Skeletal muscle cell (primary cell): ENCODE results near the gene COL4A2.
A peak's percentile ranks its signal among the peaks of the same experiment; 100 is the strongest.

Source experiments
- DNase-seq: peaks from one replicate; pipeline ENCODE4 v3.0.0-alpha.2; 2010; ENCODE audit warnings: low read depth
- H3K4me3 ChIP-seq: 2 replicates; pipeline ENCODE4 v1.5.1; 2011; ENCODE audit warnings: low read depth, mild to moderate bottlenecking, control low read depth, low read length, moderate library complexity

The COL4A2 gene

GRCh38 chr13:110548891-110549794, 242.1 kb downstream of the COL4A2 start:
- no peak for DNase-seq
- H3K4me3 ChIP-seq, result no peak overlapping the region

DNA sequence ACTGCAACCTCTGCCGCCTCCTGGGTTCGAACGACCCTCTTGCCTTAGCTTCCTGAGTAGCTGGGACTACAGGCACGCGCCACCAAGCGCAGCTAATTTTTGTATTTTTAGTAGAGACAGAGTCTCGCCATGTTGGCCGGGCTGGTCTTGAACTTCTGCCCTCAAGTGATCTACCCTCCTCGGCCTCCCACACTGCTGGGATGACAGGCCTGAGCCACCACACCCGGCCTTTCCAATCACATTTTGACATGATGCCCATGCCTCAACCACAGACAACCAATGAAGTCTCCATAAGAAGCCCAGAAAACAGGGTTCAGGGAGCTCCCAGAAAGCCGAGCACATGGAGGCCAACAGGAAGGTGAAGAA, 242.7 kb downstream of the COL4A2 start:
- H3K4me3 ChIP-seq, result no peak overlapping the region

GRCh38 chr13:110551284-110551683, 244.2 kb downstream of the COL4A2 start:
- DNase-seq, result no peak
- H3K4me3 ChIP-seq, result no peak overlapping the region

More for the DNA sequence above, 242.7 kb downstream of the COL4A2 start:
- no peak for DNase-seq

DNA sequence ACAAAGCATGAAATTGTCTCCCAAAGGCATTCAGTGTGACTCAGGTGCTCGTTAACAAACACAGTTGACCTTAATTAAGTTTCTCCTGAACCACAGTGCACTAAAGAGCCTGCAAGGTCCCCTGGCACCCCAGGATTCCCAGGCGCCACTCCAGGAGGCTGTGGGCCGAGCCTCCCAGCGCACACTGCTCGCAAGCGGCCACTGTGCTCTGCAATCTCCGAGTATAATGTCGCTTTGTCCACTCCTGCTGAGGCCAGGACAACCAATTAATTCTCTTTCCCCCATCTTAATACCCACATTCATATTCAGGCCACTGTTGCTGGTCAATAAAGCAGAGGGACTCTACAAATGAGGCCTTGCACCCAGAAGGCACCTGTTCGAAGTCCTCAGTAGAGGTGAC, 245.7 kb downstream of the COL4A2 start:
- no peak for DNase-seq
- H3K4me3 ChIP-seq, result no peak overlapping the region

DNA sequence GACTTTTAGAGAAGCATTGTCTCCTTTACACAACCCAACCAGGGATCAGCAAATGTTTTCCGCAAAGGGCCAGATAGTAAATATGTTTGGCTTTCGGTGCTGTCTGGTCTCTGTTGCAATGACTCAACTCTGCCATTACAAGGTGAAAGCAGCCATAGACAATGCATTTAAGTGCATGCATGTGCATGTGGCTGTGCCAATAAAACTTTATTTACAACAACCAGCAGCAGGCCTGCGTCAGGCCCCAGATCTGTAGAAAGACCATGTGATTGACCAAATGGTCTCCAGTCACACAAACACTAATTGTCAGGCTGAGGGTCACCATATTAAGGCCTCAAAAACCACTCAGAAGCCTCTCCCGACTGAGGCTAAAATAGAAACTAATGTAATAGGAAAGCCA, 246.3 kb downstream of the COL4A2 start:
- DNase-seq, result no peak
- H3K4me3 ChIP-seq, result no peak overlapping the region

GRCh38 chr13:110554227-110554836, 247.2 kb downstream of the COL4A2 start:
- no peak overlapping the region for H3K4me3 ChIP-seq
- DNase-seq, result no peak

DNA sequence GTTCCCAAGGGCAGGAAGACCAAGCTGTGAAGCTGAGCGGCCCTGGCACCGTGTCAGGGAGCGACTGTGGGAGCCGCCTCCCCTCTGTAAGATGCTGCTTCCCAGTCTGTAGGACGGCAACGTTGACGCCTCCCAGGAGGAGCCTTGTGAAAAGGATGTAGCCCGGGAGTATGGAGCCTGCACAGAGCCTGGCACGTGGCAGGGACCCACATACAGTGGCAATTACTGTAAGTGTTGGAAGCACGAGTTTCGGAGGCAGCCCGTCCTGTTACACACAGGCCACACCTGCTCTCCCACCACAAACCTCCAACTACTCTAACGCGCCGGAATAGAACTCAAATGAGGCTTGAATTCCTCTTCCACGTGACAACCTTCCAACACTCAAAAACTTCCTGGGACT, 247.9 kb downstream of the COL4A2 start:
- no peak for DNase-seq
- no peak overlapping the region for H3K4me3 ChIP-seq

DNA sequence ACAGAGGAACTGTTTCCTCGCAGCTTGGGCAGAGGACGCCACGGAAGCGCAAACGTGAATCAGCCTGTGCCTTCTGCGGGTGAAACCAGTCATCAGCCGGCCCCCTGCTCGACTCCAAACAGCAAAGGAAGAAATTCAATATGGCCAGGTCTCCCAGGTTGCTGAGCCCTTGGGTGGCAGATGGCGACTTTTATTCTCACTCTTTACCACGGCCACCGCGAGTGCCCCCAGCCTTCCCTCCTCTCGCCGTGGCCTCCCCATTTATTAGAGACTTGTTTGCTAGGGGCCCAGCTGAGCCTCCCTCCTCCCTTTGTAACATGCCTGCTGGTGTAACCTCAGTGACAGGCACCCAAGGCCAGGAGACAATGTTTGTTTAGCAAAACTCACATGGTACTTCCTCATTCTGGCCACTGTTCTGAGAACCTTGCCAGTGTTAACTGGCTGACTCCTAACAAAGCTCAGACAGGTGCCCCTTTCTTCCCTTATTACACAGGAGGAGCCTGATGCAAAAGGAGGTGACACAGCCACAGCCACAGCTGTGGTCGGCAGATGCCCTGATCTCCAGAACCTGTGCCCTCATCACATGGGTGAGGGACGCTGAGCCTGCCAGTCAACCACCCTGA, 248.6 kb downstream of the COL4A2 start:
- no peak overlapping the region for H3K4me3 ChIP-seq
- DNase-seq, result no peak

DNA sequence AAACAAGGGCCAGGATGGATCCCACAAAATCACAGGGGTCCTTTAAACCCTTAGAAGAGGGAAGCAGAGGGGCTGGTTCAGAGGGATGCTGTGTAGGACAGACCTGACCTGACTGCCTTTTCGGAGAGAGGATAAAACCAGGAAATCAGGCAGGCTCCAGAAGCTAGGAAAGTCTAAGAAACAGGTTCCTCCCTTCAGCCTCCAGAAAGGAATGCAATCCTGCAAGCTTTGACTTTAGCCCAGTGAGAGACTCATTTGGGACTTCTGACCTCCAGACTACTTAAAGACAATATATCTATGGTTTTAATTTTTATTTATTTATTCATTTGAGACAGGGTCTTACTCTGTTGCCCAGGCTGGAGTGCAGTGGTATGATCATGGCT, 249.1 kb downstream of the COL4A2 start:
- H3K4me3 ChIP-seq, result no peak overlapping the region
- no peak for DNase-seq

- no peak overlapping the region for H3K4me3 ChIP-seq
- no peak for DNase-seq
Observed at GRCh38 chr13:110557082-110557481, 250.0 kb downstream of the COL4A2 start.

GRCh38 chr13:110557610-110558305, 250.7 kb downstream of the COL4A2 start:
- no peak for DNase-seq
- H3K4me3 ChIP-seq, result no peak overlapping the region

- no peak for DNase-seq
- H3K4me3 ChIP-seq, result peak overlapping the region; percentile 81
Observed at GRCh38 chr13:110559429-110559943, 252.4 kb downstream of the COL4A2 start.

- H3K4me3 ChIP-seq, result peak overlapping the region; percentile 81
- no peak for DNase-seq
Observed at GRCh38 chr13:110559986-110560385, 252.9 kb downstream of the COL4A2 start.

GRCh38 chr13:110560601-110561343, 253.7 kb downstream of the COL4A2 start:
- no peak for DNase-seq
- peak overlapping the region; percentile 81 for H3K4me3 ChIP-seq

GRCh38 chr13:110561344-110562035, 254.4 kb downstream of the COL4A2 start, which contains the start of gene RAB20:
TSS of gene RAB20 (minus strand) at chr13:110561722. CDS start at chr13:110561519, 203 bp downstream.
- peak; percentile 45 for DNase-seq
- peak within 1 kb of the TSS; percentile 81 for H3K4me3 ChIP-seq

DNA sequence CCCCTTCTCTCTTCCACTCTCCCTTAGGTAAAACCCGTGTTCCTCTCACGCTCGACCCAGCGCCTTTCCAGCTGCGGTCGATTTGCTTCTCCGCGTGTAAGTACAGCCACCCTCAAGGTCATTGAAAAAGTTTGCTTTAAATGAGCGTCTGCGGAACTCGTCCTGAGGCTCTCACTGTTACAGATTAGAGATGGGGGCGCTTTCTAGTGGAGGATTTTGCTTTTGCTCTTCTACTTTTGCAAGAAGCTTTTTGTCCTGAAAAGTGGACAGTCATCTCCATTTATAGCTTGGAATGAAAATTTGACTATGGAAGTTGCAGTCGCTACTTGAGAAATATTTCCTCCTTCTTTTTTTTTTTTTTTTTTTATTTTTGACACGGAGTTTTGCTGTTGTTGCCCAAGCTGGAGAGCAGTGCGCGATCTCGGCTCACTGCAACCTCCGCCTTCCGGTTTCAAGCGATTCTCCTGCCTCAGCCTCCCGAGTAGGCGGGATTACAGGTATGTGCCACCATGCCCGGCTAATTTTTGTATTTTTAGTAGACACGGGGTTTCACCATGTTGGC, 255.0 kb downstream of the COL4A2 start:
- no peak for DNase-seq
- H3K4me3 ChIP-seq, result peak overlapping the region; percentile 81
